ENCODE results near the gene NEK6. TPM values are rescaled to one million over a fixed set of nuclear protein-coding genes. Genes with fewer than 3 reads are reported as not detected.

NEK6 gene
- polyA plus RNA-seq, 1 experiment = 73.6 TPM

DNA sequence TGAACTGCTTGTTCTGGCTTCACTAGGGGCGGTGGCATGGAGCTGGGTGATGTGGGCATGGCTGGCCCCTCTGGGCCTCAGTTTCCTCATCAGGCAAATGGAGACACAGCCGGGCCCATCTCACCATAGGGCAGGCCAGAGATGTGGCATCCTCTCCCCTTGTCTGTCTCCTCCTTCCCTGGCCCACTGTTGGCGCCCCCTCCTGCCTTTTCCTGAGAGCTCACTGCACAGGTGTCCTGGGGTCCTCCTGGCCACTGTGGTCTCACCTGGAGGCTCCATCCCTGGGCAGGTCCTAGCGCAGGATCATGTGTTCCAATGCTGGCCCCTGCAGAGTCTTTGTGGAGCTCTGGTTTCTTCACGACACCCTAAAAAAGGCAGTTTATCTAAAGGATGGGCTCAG is 53.5 kb downstream of the NEK6 start:
- H3K36me3 ChIP-seq (ENCODE audit: control insufficient read depth, insufficient read depth, low read length) = peaks cover 44% of the 10 kb centered on the region
- ChIA-PET POLR2A (no interaction called here), CTCF (interaction anchor here (0.5 to 2.5 kb wide), 4 partner anchors 10 to 1185 kb away, joined by 3 to 11 read pairs (median 5); no protein-coding TSS in a partner anchor)
- no peak overlapping the region for H3K4me3 ChIP-seq (ENCODE audit: low read depth, low read length)
- H3K27me3 ChIP-seq (ENCODE audit: control insufficient read depth, insufficient read depth, low read length) = no peaks in the 10 kb centered on the region
- DNase-seq (ENCODE audit: low read depth) = no peak
- TF ChIP-seq, protein P1, sequence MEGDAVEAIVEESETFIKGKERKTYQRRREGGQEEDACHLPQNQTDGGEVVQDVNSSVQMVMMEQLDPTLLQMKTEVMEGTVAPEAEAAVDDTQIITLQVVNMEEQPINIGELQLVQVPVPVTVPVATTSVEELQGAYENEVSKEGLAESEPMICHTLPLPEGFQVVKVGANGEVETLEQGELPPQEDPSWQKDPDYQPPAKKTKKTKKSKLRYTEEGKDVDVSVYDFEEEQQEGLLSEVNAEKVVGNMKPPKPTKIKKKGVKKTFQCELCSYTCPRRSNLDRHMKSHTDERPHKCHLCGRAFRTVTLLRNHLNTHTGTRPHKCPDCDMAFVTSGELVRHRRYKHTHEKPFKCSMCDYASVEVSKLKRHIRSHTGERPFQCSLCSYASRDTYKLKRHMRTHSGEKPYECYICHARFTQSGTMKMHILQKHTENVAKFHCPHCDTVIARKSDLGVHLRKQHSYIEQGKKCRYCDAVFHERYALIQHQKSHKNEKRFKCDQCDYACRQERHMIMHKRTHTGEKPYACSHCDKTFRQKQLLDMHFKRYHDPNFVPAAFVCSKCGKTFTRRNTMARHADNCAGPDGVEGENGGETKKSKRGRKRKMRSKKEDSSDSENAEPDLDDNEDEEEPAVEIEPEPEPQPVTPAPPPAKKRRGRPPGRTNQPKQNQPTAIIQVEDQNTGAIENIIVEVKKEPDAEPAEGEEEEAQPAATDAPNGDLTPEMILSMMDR (IDR thresholded peaks at IDR 0.05; ENCODE audit: insufficient read depth, low read depth, low read length) = no peak

DNA sequence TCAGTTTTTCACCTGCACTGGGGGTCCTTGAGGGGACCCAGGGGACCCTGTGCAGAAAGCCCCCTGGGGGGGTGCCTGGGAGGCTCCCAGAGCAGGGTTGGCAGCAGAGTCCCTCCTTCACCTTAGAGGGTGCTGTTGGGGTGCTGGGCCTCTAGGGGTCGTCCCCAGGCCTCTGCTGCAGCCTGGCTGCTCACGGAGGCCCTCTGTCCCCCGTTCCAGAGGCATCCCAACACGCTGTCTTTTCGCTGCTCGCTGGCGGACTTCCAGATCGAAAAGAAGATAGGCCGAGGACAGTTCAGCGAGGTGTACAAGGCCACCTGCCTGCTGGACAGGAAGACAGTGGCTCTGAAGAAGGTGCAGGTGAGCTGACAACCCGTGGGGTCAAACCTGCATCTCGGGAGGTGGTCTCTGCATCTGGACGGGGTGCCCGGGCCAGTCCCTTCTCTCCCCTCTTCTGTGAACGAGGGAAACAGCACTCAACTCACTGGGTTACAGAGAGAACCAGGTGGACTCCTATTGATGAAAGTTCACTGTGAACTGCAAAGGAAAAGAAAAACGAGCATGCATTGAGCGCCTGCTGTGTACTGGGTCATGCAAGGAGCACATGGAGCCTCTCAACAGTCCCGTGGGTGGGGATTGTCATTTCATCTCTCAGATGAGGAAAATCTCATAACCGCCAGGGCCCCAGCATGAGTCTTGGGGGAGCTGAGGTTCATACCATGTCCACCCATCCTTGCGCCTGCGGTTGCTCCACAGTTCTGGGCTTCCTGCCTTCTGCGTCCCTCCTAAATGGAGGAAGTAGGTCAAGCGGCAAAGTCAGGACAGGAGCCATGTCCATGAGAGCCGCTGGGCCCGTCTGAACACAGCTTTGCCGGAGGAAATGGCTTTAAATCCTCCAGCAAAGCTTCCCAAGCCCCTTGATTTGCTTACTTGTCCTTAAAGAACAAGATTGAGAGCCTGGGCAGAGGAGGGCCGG is 54.8 kb downstream of the NEK6 start:
- TF ChIP-seq, protein P1 (IDR thresholded peaks at IDR 0.05; ENCODE audit: insufficient read depth, low read depth, low read length) = no peak
- H3K27me3 ChIP-seq (ENCODE audit: control insufficient read depth, insufficient read depth, low read length) = no peaks in the 10 kb centered on the region
- POLR2A ChIA-PET = no interaction called here
- DNase-seq (ENCODE audit: low read depth) = no peak
- CTCF ChIA-PET = interaction anchor here (1.0 to 2.5 kb wide), 5 partner anchors 8 to 187 kb away, joined by 3 to 11 read pairs (median 3); no protein-coding TSS in a partner anchor
- peaks cover 46% of the 10 kb centered on the region for H3K36me3 ChIP-seq (ENCODE audit: control insufficient read depth, insufficient read depth, low read length)
- H3K4me3 ChIP-seq (ENCODE audit: low read depth, low read length) = no peak overlapping the region

DNA sequence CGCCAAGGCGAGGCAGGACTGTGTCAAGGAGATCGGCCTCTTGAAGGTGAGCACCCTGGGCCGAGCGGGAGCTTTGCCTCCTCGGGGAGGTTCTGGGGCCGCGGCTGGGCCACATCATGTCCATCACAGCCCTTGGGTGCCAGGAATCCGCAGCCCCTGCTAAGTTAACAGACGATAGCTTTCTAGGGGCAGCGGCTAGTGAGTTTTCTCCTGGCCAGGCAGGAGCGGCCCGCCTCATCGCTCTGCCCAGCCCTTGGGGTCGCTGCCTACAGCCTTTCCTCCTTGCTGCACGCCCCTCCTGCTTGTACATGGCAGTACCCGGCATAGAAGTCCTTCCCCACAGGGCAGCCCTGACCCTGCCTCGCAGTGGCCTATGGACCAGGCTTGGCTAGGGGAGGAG is 56.2 kb downstream of the NEK6 start:
- TF ChIP-seq, protein P1 (IDR thresholded peaks at IDR 0.05; ENCODE audit: insufficient read depth, low read depth, low read length) = no peak
- Histone ChIP-seq H3K4me3 (ENCODE audit: low read depth, low read length) (no peak overlapping the region), H3K36me3 (ENCODE audit: control insufficient read depth, insufficient read depth, low read length) (peaks cover 39% of the 10 kb centered on the region), H3K27me3 (ENCODE audit: control insufficient read depth, insufficient read depth, low read length) (no peaks in the 10 kb centered on the region)
- POLR2A ChIA-PET = no interaction called here
- no peak for DNase-seq (ENCODE audit: low read depth)
- CTCF ChIA-PET = no interaction called here

DNA sequence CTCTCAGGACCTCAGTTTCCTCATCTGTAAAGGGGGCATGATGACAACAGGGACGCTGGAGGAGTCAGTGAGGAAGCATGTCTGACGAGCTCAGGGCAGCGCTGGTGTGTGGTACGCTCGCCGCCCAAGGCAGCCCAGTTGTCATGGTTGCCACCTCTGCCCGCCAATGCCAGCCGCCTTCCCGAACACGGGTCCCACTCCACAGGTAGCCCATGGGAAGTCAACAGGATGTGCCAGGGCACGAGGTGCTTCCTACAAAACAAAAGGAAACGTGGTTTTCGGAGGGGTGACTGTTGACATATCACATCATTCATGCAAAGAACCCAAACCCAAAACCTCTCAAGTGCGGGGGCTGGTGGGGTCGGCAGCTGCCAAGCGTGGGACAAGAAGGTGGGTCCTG is 58.1 kb downstream of the NEK6 start:
- ChIA-PET CTCF (no interaction called here), POLR2A (no interaction called here)
- H3K36me3 ChIP-seq (ENCODE audit: control insufficient read depth, insufficient read depth, low read length) = peaks cover 41% of the 10 kb centered on the region
- no peaks in the 10 kb centered on the region for H3K27me3 ChIP-seq (ENCODE audit: control insufficient read depth, insufficient read depth, low read length)
- H3K4me3 ChIP-seq (ENCODE audit: low read depth, low read length) = no peak overlapping the region
- TF ChIP-seq, protein P1 (IDR thresholded peaks at IDR 0.05; ENCODE audit: insufficient read depth, low read depth, low read length) = no peak
- DNase-seq (ENCODE audit: low read depth) = no peak
